GM18867 (cell line): ENCODE measurements around the gene PSEN1.

Experiments used
- ATAC-seq: cut with Tn5 transposase; IDR thresholded peaks from one replicate; pipeline ENCODE4 v1.9.1; 2021; ENCODE audit warnings: mild to moderate bottlenecking, moderate library complexity; ENCODE audit not compliant: unreplicated experiment

Gene PSEN1

DNA sequence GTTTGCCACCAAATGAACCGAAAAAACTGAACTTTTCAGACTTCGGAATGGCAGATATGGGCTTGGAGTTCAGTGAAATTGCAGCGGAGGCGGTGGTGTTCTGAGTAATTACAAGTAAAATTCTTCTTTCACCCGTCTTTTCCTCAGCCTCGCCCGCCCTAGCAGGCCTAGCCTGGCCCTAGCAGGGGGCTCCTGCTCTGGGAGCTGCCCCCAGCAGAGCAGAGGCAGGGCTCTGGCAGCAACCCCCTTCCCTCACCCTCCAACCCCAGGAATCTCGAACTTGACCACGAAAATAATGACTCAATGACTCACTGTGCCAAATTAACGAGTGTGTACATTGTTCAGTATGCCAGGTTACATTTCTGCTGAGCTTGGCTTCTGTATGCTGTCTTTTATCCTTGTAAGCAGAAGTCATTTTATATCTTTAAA lies 102.1 kb downstream of the PSEN1 start:
- no peak for ATAC-seq

DNA sequence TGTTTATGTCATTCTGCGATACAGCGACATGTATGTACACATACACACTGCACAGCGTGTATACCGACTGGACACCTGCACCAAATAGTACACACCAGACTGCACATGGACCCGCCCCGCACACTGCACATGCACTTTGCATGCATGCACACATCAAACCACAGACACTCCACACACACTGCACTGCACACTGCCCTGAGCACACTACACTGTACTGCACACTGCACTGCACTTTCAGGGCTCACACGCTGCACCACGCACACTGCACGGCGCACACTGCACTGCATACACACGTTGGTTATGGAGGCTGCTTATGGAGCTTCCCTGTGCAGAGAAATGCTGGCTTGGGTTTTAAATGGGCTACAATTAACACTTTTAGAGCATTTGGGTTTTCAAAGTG lies 102.6 kb downstream of the PSEN1 start:
- ATAC-seq = no peak

DNA sequence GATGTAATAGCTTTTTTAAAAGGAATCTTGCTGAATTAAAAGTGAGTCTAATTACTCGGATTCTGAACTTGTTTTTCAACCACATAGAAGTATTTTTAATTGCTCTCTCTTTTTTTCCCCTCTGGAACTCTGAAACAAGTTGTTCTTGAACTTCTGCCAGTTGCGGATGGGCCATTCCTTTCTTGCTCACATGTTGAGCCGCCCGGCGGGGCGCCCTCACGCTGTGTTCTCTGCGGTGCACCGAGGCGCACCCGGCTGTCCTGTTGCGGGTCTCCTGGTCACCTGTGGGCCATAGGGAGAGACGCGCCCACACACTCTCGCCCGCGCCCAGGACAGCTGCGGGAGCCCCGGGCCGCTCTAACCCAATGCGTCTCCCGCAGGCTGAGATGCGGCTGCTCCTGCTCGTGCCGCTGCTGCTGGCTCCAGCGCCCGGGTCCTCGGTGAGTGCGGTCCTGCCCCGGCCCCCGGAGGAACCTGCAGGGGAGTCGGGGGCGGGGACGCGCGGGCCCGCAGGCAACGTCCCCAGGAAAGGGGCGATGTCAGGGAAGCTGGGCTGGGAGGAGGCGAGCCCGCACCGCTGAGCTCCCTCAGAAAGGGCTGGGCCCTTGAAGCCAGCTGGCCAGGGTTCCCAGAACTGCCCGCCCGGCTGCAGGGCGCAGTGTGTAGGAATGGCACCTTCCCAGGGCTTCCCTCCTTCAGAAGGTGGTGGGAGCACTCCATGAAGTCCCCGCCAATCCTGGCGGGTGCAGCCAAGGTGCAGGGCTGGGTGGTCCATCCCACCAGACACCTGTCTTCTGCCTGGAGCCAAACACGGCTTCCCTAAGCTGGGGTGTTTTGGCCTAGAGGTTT lies 103.3 kb downstream of the PSEN1 start:
- ATAC-seq = no peak

DNA sequence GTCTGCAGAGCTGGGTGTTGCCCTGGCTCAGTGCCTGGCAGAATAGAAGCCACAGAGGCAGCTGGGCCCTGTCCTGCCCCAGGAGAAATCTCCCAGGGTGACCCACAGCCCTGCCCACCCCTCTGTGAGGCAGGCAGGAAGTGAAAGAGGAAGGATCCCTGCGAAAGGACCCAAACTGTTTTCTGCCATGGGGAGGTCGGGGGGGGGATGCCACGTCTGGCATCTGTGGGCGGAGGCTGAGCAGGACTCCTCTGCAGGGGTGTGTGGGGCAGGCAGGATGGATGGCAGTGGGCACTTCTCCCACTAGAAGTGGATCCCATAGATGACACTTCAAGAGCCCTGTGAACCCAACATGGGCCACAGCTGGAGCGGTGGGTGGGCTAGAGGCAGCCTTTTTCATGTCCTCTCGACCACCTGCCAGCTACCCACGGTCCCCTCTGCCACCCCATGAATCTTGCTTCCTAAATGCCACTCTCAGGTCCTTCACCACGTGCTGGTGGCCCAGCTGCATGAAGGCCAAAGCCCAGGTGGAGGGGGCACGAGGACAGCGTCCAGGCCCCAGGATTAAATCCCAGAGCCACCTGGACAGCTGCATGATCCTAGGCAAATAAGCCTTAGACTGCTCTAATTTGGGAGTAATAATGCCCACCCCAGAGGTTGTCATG lies 104.6 kb downstream of the PSEN1 start:
- ATAC-seq = no peak

DNA sequence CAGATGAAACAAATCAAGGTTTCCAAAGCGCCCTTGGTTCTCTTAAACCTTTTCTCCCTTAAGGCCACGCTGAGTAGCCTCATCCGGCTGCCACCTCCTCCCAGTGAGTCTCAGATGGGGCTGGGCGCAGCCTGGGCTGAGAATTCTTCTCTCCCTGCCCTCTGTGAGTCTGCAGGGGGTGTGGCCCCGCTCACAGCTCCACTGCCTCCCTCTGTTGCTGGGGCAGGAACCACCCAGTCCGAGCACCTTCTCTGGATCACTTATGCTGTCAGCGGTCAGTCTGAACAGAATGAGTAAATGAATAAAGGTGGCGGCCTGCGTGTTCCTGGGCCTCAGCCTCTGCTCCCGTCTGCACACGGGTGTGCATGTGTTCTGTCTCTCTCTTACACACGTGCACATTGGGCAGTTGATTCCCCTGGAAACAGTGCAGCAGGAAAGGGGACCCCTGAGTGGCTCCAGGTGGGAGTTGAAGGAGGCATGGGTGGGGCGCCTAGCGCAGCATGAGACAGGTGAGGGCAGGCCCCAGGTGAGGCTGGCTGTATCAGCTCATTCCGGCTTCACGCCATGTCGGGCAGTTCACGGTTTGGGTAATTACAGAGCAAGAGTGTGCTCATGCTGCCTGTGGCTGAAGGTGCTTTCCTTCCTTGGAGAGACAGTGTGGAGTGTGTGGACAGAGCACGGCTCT lies 105.3 kb downstream of the PSEN1 start:
- ATAC-seq = no peak

DNA sequence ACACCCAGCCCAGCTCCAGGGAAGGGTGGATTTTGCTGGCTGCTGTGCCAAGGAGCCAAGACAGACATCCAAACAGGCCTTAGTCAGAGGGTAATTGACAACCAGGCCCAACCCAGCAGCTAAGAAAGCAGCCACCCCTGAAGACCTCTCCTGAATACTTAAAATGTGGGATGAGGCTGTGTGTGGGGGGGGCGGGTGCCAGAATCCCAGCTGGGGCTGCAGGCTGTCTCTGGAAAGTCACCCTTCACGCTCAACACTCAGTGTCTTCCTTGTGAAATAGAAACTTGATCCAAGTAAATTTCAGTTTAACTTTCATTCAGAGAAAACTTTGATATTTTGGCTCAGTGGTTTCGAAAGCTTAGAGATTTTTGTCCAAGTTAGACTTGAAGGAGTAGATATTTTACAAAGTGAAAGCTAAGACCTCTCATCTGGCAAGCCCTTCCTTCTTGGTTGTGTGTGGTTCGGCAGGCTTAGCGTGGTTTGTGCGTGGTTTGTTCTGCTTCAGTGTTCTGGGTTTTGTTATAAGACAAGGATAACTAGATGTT lies 106.1 kb downstream of the PSEN1 start:
- no peak for ATAC-seq

DNA sequence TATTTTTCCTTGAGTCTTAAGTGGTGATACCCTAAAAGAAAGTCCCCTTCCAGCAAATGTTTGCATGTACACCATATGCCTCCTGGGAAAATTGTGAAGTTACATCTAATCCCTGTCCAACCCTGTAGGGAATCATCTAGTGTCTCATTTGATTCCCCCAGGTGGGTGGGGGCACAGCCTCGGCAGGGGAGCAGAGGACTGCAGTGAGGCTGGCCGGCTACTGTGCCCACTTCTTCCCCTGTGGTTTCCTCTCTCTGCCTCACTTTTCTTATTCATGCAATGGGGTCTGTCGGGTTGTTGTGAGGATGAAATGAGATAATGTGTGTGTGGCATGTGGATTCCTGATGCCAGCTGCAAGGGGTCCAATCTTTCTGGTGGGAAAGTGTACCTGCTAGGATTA lies 107.0 kb downstream of the PSEN1 start:
- ATAC-seq = no peak

DNA sequence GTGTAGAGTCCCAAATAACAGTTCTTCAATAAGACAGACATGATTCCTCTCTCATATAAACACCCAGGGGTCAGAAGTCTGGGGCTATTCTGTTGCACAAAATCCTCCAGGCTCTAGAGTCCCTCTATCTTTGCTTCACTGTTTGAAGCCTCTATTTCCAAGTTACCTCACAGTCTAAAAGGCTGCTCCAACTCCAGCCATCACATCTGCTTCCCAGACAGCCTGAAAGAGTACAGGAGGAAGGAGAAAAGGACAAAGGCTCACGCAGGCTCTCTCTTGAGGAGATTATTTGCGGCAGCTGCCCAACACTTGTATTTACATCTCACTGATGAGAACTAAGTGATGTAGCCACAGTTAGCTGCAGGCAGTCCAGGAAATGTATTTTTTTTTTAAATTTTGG lies 107.4 kb downstream of the PSEN1 start:
- ATAC-seq = no peak

DNA sequence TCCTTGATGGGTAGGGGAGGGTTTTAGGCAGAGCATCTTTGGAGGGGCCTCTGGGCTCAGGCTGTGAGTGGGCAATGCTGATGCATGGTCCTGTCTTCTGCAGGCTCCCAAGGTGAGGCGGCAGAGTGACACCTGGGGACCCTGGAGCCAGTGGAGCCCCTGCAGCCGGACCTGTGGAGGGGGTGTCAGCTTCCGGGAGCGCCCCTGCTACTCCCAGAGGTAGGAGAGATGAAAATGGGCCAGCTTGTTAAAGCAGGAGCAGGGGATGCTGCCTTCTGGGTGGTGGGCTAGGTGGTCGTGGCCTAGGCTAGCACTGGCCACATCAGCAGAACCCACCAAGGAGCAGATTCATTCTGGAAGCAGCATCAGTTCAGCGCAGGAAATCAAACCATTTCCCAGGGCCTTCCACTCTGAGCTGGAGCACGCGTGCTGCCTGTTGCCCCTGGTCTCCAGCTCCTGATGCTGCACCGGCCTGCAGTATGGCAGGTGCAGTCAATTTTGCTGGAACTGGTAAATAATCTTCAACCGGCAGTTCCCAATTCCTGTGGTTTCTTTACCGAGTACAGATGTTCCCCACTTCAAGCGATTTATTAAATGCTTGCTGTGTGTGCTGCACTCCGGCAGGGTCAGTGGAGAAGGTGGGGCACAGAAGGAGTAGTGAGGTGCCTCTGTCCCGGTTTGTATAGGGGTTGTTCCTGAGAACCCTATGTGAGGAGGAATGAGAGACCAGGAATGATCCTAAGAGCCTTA lies 108.4 kb downstream of the PSEN1 start:
- ATAC-seq = no peak

DNA sequence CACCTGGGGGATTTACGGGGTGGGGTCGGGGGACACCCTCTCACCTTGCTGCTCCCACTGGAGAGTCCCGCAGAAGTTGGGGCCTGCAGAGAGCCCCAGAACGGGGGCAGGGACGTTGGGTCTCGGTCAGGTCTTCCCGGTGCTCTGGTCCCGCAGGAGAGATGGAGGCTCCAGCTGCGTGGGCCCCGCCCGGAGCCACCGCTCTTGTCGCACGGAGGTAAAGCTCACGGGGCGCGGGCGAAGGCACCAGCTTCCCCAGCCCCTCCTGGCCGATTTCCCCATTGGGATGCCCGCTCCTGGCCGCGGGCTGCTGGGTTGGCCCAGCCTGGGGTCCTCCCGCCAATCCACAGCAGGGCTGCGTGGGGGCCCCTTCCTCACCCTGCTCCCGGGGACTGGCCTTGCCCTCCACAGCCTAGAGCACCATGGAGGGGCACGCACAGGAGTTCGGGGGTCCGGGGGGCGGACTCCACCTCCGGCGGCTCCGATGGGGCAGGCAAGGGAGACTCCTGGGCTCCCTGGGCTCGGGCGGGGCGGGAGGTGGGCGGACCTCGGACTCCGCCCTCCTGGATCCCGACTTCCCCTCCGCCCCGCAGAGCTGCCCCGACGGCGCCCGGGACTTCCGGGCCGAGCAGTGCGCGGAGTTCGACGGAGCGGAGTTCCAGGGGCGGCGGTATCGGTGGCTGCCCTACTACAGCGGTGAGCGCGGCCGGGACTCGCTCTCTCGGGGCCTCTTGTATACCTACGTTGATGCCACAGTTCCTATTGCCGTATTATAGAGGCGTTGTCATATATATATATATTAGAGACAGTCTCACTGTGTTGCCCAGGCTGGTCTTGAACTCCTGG lies 109.4 kb downstream of the PSEN1 start:
- peak; percentile 61 for ATAC-seq

DNA sequence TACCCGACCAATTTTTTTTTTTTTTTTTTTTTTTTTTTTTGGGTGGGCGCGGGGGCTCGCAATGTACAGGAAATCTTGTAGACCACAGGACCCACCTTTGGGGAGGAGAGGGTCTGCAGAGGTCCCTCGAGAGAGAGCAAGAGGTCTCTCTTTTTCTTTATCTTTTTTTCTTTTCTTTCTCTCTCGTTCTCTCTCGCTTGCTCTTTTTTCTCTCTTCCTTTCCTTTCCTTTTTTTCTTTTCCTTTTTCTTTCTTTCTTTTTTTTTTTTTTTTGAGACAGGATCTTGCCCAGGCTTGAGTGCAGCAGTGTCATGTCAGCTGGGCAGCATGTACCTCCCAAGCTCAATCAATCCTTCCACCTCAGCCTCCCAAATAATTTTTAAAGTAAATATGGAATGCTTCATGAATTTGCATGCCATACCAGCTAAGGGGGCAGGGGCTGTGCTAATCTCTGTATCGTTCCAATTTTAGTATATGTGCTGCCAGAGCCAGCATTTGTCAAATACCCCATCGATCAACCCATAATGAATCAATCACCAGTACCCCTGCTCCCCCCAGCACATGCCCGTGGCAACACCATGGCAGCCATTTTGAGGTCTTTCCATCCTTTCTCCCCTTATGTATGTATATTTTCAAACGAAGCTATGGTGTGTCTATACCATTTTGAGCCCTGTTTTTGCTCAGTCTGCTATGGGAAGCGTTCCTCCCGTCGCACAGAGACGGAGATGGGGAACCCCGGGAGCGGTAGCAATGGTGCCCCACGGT lies 110.3 kb downstream of the PSEN1 start:
- ATAC-seq = no peak

DNA sequence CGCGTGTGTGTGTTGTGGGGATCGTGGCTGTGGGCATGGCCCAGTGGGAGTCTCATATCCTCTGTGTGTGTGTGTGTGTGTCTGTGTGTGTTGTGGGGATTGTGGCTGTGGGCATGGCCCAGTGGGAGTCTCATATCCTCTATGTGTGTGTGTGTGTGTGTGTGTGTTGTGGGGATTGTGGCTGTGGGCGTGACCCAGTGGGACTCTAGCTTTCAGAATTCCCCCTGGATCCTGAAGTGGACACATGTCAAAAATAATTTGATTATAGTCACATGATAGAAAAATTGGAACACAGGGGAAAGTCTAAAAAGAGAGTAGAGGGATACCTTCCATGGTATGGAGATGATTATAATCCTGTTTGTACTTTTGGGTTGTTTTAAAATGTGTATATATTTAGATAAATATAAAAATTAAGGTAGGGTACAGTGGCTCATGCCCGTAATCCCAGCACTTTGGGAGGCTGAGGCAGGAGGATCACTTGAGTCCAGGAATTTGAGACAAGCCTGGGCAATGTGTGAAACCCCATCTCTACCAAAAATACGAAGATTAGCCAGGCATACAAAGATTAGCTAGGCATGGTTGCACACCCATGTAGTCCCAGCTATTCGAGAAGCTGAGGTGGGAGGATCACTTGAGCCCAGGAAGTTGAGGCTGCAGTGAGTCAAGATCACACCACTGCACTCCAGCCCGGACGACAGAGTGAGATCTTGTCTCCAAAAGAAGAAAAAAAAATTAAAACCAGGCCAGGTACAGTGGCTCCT lies 112.0 kb downstream of the PSEN1 start:
- ATAC-seq = peak; percentile 33

DNA sequence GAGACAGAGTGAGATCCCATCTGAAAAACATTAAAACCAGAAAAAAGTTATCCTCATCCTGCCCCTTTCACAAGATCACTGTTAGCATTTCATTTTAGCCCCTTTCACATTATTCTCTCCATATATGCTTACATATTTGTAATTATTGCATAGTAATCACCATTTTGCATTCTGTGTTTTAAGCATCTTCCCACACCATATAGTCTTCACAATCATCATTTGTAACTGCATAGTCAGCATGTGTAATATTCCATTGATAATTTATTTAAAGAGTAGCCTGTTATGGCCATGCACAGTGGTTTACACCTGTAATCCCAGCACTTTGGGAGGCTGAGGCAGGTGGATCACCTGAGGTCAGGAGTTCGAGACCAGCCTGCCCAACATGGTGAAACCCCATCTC lies 112.8 kb downstream of the PSEN1 start:
- ATAC-seq = no peak

DNA sequence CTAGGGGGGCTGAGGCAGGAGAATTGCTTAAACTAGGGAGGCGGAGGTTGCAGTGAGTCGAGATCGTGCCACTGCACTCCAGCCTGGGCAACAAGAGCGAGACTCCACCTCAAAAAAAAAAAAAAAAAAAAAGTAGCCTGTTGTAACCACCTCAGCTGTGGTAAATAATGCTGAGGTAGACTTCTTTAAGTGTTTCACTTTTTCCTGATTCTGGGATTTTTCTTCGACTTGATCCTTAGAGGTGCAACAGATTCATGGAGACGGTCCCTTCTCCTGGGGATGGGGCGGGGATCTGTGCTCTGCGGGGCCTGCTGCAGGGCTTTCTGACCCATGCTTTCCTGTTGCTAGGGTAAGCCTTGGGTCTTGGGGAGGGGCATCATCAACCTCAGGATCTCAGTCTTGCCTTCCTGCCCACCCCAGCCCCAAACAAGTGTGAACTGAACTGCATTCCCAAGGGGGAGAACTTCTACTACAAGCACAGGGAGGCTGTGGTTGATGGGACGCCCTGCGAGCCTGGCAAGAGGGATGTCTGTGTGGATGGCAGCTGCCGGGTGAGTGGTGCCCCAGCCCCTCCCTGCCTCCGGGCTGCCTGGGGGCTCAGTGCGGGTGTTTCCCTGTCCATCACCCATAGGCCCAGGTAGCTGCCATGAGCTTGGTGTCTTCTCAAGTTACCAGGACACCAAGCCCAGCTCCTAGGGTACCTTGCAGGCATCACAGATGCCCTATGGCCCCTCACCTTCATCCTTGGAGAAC lies 113.4 kb downstream of the PSEN1 start:
- no peak for ATAC-seq

DNA sequence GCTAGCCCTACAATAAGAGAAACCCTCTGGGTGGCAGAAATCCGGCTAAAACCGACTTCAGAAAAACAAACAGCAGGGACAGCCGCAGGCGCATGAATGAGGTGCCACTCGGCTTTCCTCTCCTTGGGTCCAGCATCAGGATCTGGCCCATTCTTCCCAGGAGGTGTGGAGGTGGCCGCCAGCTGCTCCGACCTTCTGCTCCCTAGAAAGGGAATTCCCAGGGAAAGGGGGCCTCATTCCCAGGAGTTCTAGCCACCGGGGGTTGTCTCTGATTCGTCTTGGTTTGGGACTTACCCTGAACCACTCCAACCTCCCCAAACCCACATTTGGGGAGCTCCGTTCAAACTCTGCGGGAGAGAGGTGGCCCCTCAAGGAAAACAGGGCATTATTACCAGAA lies 114.0 kb downstream of the PSEN1 start:
- no peak for ATAC-seq

DNA sequence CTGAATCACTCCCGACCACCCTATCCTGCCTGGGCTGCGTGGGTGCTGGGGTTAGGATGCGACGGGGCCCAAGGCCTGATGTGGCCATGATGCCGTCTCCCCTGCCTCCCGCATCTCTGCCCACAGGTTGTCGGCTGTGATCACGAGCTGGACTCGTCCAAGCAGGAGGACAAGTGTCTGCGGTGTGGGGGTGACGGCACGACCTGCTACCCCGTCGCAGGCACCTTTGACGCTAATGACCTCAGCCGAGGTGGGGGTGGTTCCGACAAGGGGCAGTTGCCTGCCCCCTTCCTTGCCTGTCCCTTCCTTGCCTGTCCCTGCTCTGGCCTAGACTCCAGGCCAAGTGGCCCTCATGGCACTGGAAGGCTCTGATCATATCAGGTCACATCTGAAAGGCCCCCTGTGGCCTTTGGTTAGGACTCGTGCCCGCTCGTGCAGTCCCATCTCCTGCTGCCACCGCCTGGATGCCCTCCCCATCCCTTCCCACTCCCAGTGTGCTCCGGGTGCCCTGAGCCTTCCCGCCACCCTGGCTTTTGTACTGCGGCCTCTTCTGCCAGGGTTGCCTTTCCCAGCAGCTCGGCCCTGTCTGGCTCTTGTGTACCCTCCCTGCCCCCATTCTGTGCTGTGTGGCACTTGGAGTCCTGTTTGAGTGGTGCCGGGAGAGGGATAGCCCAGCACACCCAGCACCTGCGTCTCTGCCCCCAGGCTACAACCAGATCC lies 114.6 kb downstream of the PSEN1 start:
- no peak for ATAC-seq

DNA sequence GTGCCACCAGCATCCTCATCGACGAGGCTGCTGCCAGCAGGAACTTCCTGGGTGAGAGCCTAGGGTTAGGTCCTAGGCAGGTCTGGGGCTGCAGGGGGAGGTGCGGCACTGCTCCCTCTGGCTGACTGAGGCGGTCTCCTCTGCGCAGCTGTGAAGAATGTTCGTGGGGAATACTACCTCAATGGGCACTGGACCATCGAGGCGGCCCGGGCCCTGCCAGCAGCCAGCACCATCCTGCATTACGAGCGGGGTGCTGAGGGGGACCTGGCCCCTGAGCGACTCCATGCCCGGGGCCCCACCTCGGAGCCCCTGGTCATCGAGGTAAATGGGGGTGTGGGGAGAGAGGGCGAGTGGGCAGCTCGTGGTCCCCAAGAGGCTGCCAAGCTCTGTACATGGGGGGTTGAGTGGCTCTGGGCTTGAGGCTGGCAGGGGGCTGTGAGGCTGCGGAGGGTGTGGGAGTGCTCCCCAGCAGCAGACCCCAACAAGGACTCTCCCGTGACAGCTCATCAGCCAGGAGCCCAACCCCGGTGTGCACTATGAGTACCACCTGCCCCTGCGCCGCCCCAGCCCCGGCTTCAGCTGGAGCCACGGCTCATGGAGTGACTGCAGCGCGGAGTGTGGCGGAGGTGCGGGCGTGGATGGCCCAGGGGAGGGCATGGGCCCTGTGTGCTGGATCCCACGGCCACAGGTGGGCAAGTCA lies 115.4 kb downstream of the PSEN1 start:
- no peak for ATAC-seq
